ENCODE data around the gene IFIT3.

- TF ChIP-seq POLR2AphosphoS5 (IDR thresholded peaks at IDR 0.05; ENCODE audit: borderline replicate concordance, low read depth, low read length) (no peak), EZH2 (IDR thresholded peaks at IDR 0.05) (no peak), FOXP2 (optimal IDR thresholded peaks at IDR 0.05; ENCODE audit: control extremely low read depth, extremely low read length, insufficient read depth) (no peak)
Observed at GRCh38 chr10:89312973-89313372, 14.8 kb upstream of the IFIT3 start.
